Activated CD8-positive, alpha-beta memory T cell treated with anti-CD3 and anti-CD28 coated beads, Interleukin-2, amount 10 ng/mL, durations not matched to agents 7 days and 5 days (primary cell): ENCODE measurements around the gene CHST4. TPM values are rescaled to one million over a fixed set of nuclear protein-coding genes. Genes with fewer than 3 reads are reported as not detected.

ENCODE experiments used
- ATAC-seq: fragments of 150-1000 bp; cut with Tn5 transposase; one replicate; pipeline ENCODE4 v1.10.0; 2021; ENCODE audit warnings: moderate library complexity
- CTCF ChIA-PET: fragments of 350-600 bp; sonication (Branson Sonifier 250); formaldehyde crosslinking; loops from one replicate; lab custom pipeline; 2021; ENCODE audit warnings: antibody characterized with exemption; lab: Charles Lee
- DNase-seq: peaks from one replicate; pipeline ENCODE4 v3.0.0-alpha.2; 2020
- H3K27ac Mint-ChIP-seq: one replicate; pipeline ENCODE4 v1.8.0; 2021; ENCODE audit warnings: mild to moderate bottlenecking, mixed read lengths
- H3K27me3 Mint-ChIP-seq: one replicate; pipeline ENCODE4 v1.8.0; 2021; ENCODE audit warnings: mixed read lengths
- H3K36me3 Mint-ChIP-seq: one replicate; pipeline ENCODE4 v1.8.0; 2021; ENCODE audit warnings: mild to moderate bottlenecking, mixed read lengths
- H3K4me1 Mint-ChIP-seq: one replicate; pipeline ENCODE4 v1.8.0; 2021; ENCODE audit warnings: mixed read lengths
- H3K4me3 Mint-ChIP-seq: one replicate; pipeline ENCODE4 v1.8.0; 2021; ENCODE audit warnings: mild to moderate bottlenecking, moderate library complexity, mixed read lengths
- H3K9me3 Mint-ChIP-seq: one replicate; pipeline ENCODE4 v1.8.0; 2022; ENCODE audit warnings: low read depth, mixed read lengths
- total RNA-seq, 2 experiments: library from RNA; stranded (reverse); gene quantifications; one replicate each; pipeline ENCODE4 v1.2.3, GENCODE V29; 2021

CHST4 gene
- total RNA-seq, 2 experiments from 2014 or later: not detected

DNA sequence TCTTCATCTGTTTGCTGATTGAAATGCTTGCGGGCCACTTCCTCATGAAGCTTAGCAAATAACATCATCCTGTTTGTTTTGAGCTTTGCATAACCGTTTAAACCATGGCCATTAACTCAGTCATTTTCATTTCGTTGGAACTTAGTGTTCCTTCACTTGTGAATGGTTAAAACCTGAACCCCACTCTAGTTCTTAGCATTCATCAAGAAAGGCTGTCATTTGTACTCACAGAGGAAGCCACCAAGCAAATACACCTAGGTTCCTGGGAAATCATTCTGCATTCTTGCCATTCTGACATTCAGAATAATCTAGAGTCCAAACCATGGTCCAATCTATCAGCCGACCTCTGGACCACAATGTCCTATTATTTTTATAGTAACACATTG, 59.1 kb downstream of the CHST4 start:
- ATAC-seq (no peak), DNase-seq (no peak)
- no peaks in the 10 kb centered on the region for H3K36me3 Mint-ChIP-seq
- no peaks in the 10 kb centered on the region for H3K9me3 Mint-ChIP-seq
- CTCF ChIA-PET: no interaction called here
- H3K27ac Mint-ChIP-seq: no peak overlapping the region
- H3K27me3 Mint-ChIP-seq: peaks cover 23% of the 10 kb centered on the region
- H3K4me1 Mint-ChIP-seq: no peaks in the 10 kb centered on the region
- H3K4me3 Mint-ChIP-seq: no peak overlapping the region

Other genes with a start within 250 kb of the CHST4 start
- 10 to 100 TPM; 16.1 to 20.8 TPM for gene CMTR2, start 237.0 kb upstream of the CHST4 start, total RNA-seq
- not detected for gene CALB2, start 167.7 kb upstream of the CHST4 start, total RNA-seq
- not detected for gene TLE7, start 84.4 kb upstream of the CHST4 start, total RNA-seq
- gene ZNF23, start 64.2 kb upstream of the CHST4 start, total RNA-seq: 1 to 10 TPM; 7.1 to 7.6 TPM
- gene ZNF19, start 37.1 kb upstream of the CHST4 start, total RNA-seq: 1 to 10 TPM; 1.8 to 2.9 TPM
- not detected for gene TAT, start 50.7 kb downstream of the CHST4 start, total RNA-seq
- not detected for gene MARVELD3, start 99.8 kb downstream of the CHST4 start, total RNA-seq
- gene PHLPP2, start 198.3 kb downstream of the CHST4 start, total RNA-seq: 1 to 10 TPM; 7.9 to 8.7 TPM